ENCODE results near the gene TANK. TPM values are rescaled to one million over a fixed set of nuclear protein-coding genes. Genes with fewer than 3 reads are reported as not detected.

Gene TANK
- total RNA-seq, 1 experiment from 2014 or later, result 79.6 TPM

- peaks cover 34% of the 10 kb centered on the region for H3K36me3 Mint-ChIP-seq (ENCODE audit: insufficient read depth, unreplicated experiment)
Observed at GRCh38 chr2:161161074-161161706, 962 bp downstream of the TANK start.

GRCh38 chr2:161163440-161163839 is 3.2 kb downstream of the TANK start:
- BruUV-seq (replicated peaks), result no TSS peak
- H3K4me3 Mint-ChIP-seq (ENCODE audit: unreplicated experiment), result peak overlapping the region; percentile 86
- ChIA-PET POLR2A (interaction anchor here (0.7 to 1.6 kb wide), 2 partner anchors 10 to 42 kb away, joined by 3 to 4 read pairs; no protein-coding TSS in a partner anchor), CTCF (no interaction called here)
- H3K27me3 Mint-ChIP-seq (ENCODE audit: insufficient read depth, unreplicated experiment), result no peaks in the 10 kb centered on the region
- H3K9me3 Mint-ChIP-seq (ENCODE audit: unreplicated experiment), result no peaks in the 10 kb centered on the region
- peak overlapping the region; percentile 20 for H3K27ac Mint-ChIP-seq (ENCODE audit: low read depth, unreplicated experiment)
- intact Hi-C loops (cut with micrococcal nuclease), result no loop called here
- DNase-seq (ENCODE audit: unreplicated experiment), result no peak
- H3K4me1 Mint-ChIP-seq (ENCODE audit: insufficient read depth, unreplicated experiment), result peaks cover 25% of the 10 kb centered on the region
- H3K36me3 Mint-ChIP-seq (ENCODE audit: insufficient read depth, unreplicated experiment), result peaks cover 45% of the 10 kb centered on the region
- TF ChIP-seq CTCF (IDR thresholded peaks at IDR 0.05; ENCODE audit: unreplicated experiment), result no peak

More at GRCh38 chr2:161161074-161161706, 962 bp downstream of the TANK start:
- ChIA-PET POLR2A (interaction anchor here (0.6 to 2.7 kb wide), 17 partner anchors 9 to 1071 kb away, joined by 3 to 38 read pairs (median 4); no protein-coding TSS in a partner anchor), CTCF (interaction anchor here (0.5 to 2.2 kb wide), 4 partner anchors 41 to 709 kb away, joined by 3 to 7 read pairs (median 3); no protein-coding TSS in a partner anchor)
- H3K27me3 Mint-ChIP-seq (ENCODE audit: insufficient read depth, unreplicated experiment), result no peaks in the 10 kb centered on the region
- H3K9me3 Mint-ChIP-seq (ENCODE audit: unreplicated experiment), result no peaks in the 10 kb centered on the region
- DNase-seq (ENCODE audit: unreplicated experiment), result no peak
- peak overlapping the region; percentile 99 for H3K27ac Mint-ChIP-seq (ENCODE audit: low read depth, unreplicated experiment)
- intact Hi-C loops (cut with micrococcal nuclease), result loop anchor here (2.0 kb wide), 2 partner anchors 84 to 98 kb away; no protein-coding TSS in a partner anchor
- TSS peak; percentile 40 for BruUV-seq (replicated peaks)
- H3K4me3 Mint-ChIP-seq (ENCODE audit: unreplicated experiment), result peak overlapping the region; percentile 86
- no peak for TF ChIP-seq CTCF (IDR thresholded peaks at IDR 0.05; ENCODE audit: unreplicated experiment)
- peaks cover 25% of the 10 kb centered on the region for H3K4me1 Mint-ChIP-seq (ENCODE audit: insufficient read depth, unreplicated experiment)

GRCh38 chr2:161164161-161164560 is 3.9 kb downstream of the TANK start:
- Mint-ChIP-seq H3K36me3 (ENCODE audit: insufficient read depth, unreplicated experiment) (peaks cover 47% of the 10 kb centered on the region), H3K27me3 (ENCODE audit: insufficient read depth, unreplicated experiment) (no peaks in the 10 kb centered on the region), H3K4me1 (ENCODE audit: insufficient read depth, unreplicated experiment) (peaks cover 28% of the 10 kb centered on the region), H3K4me3 (ENCODE audit: unreplicated experiment) (no peak overlapping the region), H3K27ac (ENCODE audit: low read depth, unreplicated experiment) (no peak overlapping the region), H3K9me3 (ENCODE audit: unreplicated experiment) (no peaks in the 10 kb centered on the region)
- DNase-seq (ENCODE audit: unreplicated experiment), result no peak
- intact Hi-C loops (cut with micrococcal nuclease), result no loop called here
- no TSS peak for BruUV-seq (replicated peaks)
- POLR2A ChIA-PET, result interaction anchor here (1.6 kb wide), 1 partner anchor 9 kb away, joined by 4 read pairs; no protein-coding TSS in a partner anchor
- no peak for TF ChIP-seq CTCF (IDR thresholded peaks at IDR 0.05; ENCODE audit: unreplicated experiment)
- CTCF ChIA-PET, result interaction anchor here (0.6 kb wide), 1 partner anchor 43 kb away, joined by 4 read pairs; no protein-coding TSS in a partner anchor

GRCh38 chr2:161165266-161165665 is 5.0 kb downstream of the TANK start:
- Mint-ChIP-seq H3K27me3 (ENCODE audit: insufficient read depth, unreplicated experiment) (no peaks in the 10 kb centered on the region), H3K4me1 (ENCODE audit: insufficient read depth, unreplicated experiment) (peaks cover 40% of the 10 kb centered on the region), H3K36me3 (ENCODE audit: insufficient read depth, unreplicated experiment) (peaks cover 51% of the 10 kb centered on the region), H3K9me3 (ENCODE audit: unreplicated experiment) (no peaks in the 10 kb centered on the region), H3K4me3 (ENCODE audit: unreplicated experiment) (no peak overlapping the region), H3K27ac (ENCODE audit: low read depth, unreplicated experiment) (peak overlapping the region; percentile 67)
- CTCF ChIA-PET, result no interaction called here
- TF ChIP-seq CTCF (IDR thresholded peaks at IDR 0.05; ENCODE audit: unreplicated experiment), result no peak
- POLR2A ChIA-PET, result interaction anchor here (0.7 kb wide), 1 partner anchor 723 kb away, joined by 3 read pairs; no protein-coding TSS in a partner anchor
- no TSS peak for BruUV-seq (replicated peaks)
- intact Hi-C loops (cut with micrococcal nuclease), result no loop called here
- DNase-seq (ENCODE audit: unreplicated experiment), result peak; percentile 10

Data from MCF 10A (cell line).